ENCODE measurements around the gene FN1. TPM values are rescaled to one million over a fixed set of nuclear protein-coding genes. Genes with fewer than 3 reads are reported as not detected.

Gene FN1
- total RNA-seq, 4 donors from 2014 or later: 24.8 to 341 (median 58.6) TPM

DNA sequence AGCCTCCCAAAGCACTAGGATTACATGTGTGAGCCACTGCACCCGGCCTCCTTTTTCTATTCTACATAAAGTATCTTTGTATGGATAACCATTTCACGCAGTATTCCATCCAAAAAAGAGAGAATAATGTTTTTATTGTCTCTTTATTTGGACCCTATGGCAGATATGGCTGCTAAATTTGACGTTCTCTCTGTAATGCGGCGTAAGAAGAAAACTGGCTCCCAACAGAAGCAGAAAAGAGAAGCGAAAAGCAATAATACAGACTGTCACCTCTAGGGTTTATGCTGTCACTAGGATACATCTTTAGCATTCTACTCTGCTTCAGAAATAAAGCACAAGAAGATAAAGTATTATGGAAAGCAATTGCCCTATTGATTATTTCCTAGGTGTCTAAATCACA lies 55.9 kb downstream of the FN1 start:
- Histone ChIP-seq H3K9me3 (no peaks in the 10 kb centered on the region), H3K4me3 (no peak overlapping the region), H3K36me3 (peaks cover 0 to 4% of the 10 kb centered on the region in 2 donors), H3K27ac (no peak overlapping the region), H3K27me3 (no peaks in the 10 kb centered on the region), H3K4me1 (no peaks in the 10 kb centered on the region)
- no peak for DNase-seq
- in situ Hi-C loops (cut with MboI; ENCODE audit: low sequenced_read_pairs in 4 of 4): no loop called here
- TF ChIP-seq CTCF (IDR thresholded peaks at IDR 0.05 in 4 of 5, conservative IDR thresholded peaks at IDR 0.05 in 1 of 5) (no peak), POLR2A (IDR thresholded peaks at IDR 0.05) (no peak)
- ATAC-seq: no peak
- intact Hi-C loops (cut with DNase I; ENCODE audit: low total_unique reads): no loop called here

GRCh38 chr2:215379039-215379438 lies 56.8 kb downstream of the FN1 start:
- Histone ChIP-seq H3K27ac (no peak overlapping the region), H3K4me3 (no peak overlapping the region), H3K36me3 (peaks cover 0 to 8% of the 10 kb centered on the region in 2 donors), H3K9me3 (no peaks in the 10 kb centered on the region), H3K4me1 (no peaks in the 10 kb centered on the region), H3K27me3 (no peaks in the 10 kb centered on the region)
- intact Hi-C loops (cut with DNase I; ENCODE audit: low total_unique reads): no loop called here
- ATAC-seq (no peak), DNase-seq (no peak)
- in situ Hi-C loops (cut with MboI; ENCODE audit: low sequenced_read_pairs in 4 of 4): no loop called here
- TF ChIP-seq POLR2A (IDR thresholded peaks at IDR 0.05): no peak

GRCh38 chr2:215378045-215378444 lies 57.8 kb downstream of the FN1 start:
- intact Hi-C loops (cut with DNase I; ENCODE audit: low total_unique reads): no loop called here
- Histone ChIP-seq H3K4me3 (no peak overlapping the region), H3K27me3 (no peaks in the 10 kb centered on the region), H3K9me3 (no peaks in the 10 kb centered on the region), H3K4me1 (no peaks in the 10 kb centered on the region), H3K27ac (no peak overlapping the region), H3K36me3 (peaks cover 0 to 8% of the 10 kb centered on the region in 2 donors)
- ATAC-seq (no peak), DNase-seq (no peak)
- in situ Hi-C loops (cut with MboI; ENCODE audit: low sequenced_read_pairs in 4 of 4): no loop called here
- TF ChIP-seq CTCF (IDR thresholded peaks at IDR 0.05 in 4 of 5, conservative IDR thresholded peaks at IDR 0.05 in 1 of 5) (no peak), POLR2A (IDR thresholded peaks at IDR 0.05) (no peak)

DNA sequence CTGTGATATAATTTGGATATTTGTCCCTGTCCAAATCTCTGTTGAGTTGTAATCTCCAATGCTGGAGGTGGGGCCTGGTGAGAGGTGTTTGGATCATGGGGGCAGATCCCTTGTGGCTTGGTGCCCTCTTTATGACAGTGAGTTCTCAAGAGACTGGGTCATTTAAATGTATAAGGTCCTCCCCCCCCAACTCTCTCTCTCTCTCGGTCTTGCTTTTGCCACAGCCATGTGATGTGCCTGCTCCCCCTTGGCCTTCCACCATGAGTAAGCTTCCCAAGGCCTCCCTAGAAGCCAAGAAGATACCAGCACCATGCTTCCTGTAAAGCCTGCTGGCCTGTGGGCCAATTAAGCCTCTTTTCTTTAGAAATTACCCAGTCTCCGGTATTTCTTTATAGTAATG lies 58.6 kb downstream of the FN1 start:
- DNase-seq: no peak
- TF ChIP-seq POLR2A (IDR thresholded peaks at IDR 0.05) (no peak), CTCF (IDR thresholded peaks at IDR 0.05 in 4 of 5, conservative IDR thresholded peaks at IDR 0.05 in 1 of 5) (no peak)
- intact Hi-C loops (cut with DNase I; ENCODE audit: low total_unique reads): no loop called here
- Histone ChIP-seq H3K36me3 (peaks cover 0 to 8% of the 10 kb centered on the region in 2 donors), H3K9me3 (no peaks in the 10 kb centered on the region), H3K4me1 (no peaks in the 10 kb centered on the region), H3K4me3 (no peak overlapping the region), H3K27me3 (no peaks in the 10 kb centered on the region), H3K27ac (no peak overlapping the region)
- in situ Hi-C loops (cut with MboI; ENCODE audit: low sequenced_read_pairs in 4 of 4): no loop called here
- no peak for ATAC-seq

- ATAC-seq (no peak), DNase-seq (no peak)
- no peaks in the 10 kb centered on the region for H3K4me1 ChIP-seq
- no peaks in the 10 kb centered on the region for H3K9me3 ChIP-seq
- TF ChIP-seq POLR2A (IDR thresholded peaks at IDR 0.05) (no peak), CTCF (IDR thresholded peaks at IDR 0.05 in 4 of 5, conservative IDR thresholded peaks at IDR 0.05 in 1 of 5) (no peak)
- intact Hi-C loops (cut with DNase I; ENCODE audit: low total_unique reads): no loop called here
- peaks cover 0 to 8% of the 10 kb centered on the region in 2 donors for H3K36me3 ChIP-seq
- in situ Hi-C loops (cut with MboI; ENCODE audit: low sequenced_read_pairs in 4 of 4): no loop called here
- H3K27me3 ChIP-seq: no peaks in the 10 kb centered on the region
- H3K27ac ChIP-seq: no peak overlapping the region
- no peak overlapping the region for H3K4me3 ChIP-seq
Measured at GRCh38 chr2:215376103-215376780, 59.6 kb downstream of the FN1 start.

Data from gastrocnemius medialis (tissue), 4 donors.